RCC 7860 (cell line): ENCODE results near the gene CCDC33.

ENCODE experiments used
- DNase-seq: peaks from one replicate; pipeline ENCODE4 v3.0.0-alpha.2; 2015; ENCODE audit warnings: low spot score
- FAIRE-seq: peaks from 2 replicates; lab custom pipeline; 2012; peaks lifted over from hg19 to GRCh38; lab: Jason Lieb, UNC

CCDC33 gene

DNA sequence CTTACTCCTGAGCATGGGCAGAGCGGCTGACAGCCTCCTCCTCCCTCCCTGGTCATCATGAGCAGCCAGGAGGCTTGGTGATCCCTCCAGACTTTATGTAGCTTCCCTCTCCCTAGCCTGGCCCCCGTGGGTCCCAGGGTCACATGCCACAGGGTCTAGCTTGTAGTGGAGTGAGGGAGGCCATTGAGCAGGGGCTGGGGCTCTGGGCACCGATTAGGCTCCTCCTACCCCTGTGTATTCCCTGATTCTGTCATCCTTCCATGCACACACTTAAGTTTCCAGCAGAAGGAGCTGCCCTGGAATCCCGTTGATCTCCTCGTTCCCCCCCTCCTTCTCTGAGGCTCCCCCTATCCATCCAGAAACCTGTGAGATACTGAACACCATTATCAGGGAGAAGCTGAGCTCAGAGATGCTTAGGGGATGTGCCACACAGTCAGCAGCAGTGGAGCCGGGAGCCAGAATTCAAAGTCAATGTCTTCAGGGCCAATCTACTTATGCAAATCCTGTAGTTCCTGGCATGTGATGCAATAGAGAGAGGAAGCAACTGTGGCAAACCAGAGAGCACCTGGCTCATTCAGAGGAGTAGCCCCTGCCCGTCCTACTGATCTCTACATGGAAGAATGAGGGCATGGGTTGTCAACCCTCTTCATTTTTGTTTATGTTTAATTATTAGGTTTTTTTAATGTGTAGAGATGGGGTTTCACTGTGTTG, 17.2 kb downstream of the CCDC33 start:
- FAIRE-seq = no peak
- no peak for DNase-seq

DNA sequence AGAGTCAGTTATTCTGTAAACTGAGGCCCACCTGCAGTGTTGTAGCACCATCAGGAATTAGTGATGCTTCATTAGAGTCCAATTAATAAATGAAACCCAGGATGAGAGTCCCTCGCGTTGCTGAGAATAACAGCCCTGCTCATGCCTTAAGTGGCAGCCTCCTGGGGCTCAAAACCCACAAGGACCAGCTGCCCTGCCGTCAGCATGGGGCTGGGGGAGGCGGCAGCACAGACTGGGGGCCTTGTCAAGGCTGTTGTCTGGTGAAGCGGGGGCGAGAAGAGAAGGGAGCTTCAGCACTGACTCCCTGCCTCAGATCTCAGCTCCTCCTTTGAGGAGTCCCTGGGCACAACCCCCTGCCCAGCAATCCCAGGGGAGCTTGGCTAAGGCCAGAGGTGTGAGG, 21.0 kb downstream of the CCDC33 start:
- DNase-seq (no peak), FAIRE-seq (no peak)

DNA sequence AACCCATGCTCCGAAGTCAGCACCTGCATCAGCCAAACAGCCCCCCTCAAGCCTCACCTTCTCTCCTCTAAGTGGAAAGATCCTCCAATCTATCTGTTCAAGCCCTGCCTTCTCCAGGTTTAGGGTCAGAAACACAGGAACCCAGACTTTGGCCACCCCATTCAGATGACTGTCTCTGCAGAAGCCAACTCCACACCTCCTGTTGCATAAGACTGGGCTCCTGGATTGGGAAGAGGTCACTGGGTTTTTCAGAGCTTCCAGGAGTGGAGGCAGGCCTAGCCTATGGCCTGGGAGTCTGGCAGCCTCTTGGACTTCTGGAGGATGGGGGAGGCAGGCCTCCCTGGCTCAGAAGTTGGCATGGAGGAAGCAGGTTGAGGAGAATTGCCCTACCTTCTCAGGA, 21.5 kb downstream of the CCDC33 start:
- DNase-seq (no peak), FAIRE-seq (no peak)

DNA sequence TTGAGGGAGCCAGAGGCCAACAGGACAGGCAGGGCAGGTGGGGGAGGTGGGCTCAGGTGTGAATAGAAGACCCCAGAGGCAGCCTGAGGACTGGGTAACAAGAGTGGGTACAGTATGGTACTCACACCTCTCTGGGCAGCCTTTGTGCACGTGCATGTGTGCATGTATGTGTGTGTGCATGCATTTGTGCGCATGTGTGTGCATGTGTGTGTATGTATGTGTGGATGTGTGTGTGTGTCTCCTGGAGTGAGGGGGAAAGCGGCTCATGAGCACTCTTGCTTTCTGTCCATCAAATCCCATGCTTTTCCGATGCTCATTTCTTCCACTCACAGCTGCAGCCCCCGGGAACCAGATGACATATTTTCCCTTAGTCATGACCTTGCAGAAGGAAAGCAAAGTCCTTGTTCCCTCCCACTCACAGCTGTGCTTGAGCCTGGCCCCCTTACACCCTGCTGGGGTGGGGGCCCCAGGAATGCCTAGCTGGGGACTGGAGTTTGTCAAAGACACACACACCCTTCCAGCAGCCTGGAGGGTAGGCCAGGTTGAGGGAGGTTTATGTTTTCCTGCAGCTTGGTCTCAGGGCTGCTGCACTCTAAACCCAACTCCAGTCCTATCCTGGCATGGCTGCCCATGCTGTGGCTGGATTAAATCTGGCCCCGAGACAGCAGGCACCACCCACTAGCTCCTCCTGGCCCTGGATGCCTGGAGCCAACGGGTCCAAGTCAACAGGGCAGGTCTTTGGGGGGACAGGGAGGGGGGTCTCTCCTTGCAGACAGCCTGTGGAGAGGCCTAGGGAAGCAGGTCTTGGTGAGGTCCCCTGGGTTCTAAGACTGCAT, 22.5 kb downstream of the CCDC33 start:
- DNase-seq (no peak), FAIRE-seq (no peak)

DNA sequence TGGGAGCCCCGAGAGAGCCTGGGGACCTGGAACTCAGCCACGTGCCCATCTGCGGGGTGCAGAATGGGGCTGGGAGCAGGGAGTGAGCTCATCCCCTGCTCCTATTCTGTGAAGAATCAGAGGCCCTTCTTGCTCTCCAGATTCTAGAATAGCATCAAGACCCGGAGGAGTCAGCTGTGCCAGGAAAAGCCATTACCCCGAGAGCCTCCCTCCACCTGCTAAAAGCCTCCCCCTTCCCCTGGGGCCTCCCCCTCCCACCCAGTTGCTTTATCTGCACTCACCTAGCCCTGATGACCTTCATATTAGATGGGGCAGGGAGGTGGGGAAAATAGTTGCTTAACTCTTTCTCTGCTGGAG, 23.1 kb downstream of the CCDC33 start:
- DNase-seq (no peak), FAIRE-seq (no peak)

DNA sequence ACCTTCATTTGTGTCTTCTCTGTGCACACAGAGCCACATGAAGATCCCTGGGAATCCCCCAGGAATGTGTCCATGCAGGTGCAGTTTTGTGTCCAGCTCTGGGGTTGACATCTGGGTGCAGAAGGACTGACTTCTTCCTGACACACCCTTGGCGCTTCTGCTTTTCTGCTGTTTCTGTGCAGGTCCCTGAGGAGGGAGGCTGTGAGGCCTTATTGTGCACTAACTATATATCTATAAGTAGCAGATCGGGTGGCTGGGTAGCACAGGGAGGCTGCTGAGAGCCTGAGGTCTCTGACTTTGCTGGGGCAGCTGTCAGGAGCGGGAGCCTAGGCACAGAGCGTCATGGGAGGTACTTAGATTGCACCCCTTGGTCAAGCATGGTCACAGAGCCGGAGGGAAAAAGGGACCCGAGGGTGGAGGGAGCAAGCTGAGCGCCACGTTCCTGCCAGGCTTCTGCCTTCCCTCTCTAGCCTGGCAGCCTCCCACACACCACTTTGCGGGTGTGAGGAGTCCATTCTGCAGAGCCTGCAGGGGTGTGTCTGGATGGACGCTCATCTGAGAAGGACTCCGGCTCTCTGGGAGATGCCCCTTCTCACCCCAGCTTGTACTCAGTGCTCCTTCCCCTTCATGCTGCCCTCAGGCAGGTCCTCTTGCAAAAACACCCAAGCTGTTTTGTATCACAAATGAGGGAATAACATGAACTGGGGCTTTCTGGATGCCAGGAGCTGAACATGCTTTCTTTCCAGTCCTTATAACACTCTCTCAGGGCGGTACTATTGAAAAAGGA, 23.9 kb downstream of the CCDC33 start:
- FAIRE-seq (no peak), DNase-seq (no peak)

DNA sequence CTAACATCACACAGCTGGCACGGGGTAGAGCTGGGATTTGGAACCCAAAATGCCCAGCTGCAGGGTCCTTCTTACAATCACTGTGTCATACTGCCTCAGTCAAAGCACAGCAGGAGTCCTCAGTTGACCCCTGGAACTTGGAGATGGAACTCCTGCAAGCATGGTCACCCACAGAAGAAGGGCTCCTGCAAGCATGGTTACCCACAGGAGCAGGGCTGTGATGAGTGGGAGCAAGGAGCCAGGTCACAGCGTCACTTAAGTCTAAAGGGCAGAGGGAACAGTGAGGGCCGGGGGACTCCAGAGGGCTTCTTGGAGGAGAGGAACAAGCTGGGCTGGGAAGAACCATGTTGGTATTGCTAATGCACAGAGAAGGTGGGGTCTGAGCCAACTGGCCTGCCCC, 24.9 kb downstream of the CCDC33 start:
- no peak for FAIRE-seq

DNA sequence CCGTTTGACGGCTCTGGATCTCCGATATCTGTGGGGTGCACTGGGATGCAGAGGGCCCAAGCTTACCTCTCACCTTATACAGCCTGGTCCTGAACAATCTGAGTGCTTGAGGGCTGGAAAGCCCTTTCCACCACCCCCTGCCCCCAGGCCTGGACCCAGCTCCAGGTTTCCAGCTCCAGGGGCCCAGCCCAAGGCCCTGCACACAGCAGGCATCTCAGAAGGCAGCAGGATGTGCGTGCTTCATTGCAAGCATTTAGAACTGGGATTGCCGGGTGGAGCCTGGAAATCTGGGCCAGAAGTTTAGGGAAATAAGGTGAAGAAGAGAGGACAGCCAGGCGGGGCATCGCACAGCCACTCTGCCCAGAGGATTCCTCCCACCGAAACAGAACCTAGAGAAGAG, 25.6 kb downstream of the CCDC33 start:
- FAIRE-seq = no peak
- no peak for DNase-seq

More for the DNA sequence above, 24.9 kb downstream of the CCDC33 start:
- DNase-seq = no peak

DNA sequence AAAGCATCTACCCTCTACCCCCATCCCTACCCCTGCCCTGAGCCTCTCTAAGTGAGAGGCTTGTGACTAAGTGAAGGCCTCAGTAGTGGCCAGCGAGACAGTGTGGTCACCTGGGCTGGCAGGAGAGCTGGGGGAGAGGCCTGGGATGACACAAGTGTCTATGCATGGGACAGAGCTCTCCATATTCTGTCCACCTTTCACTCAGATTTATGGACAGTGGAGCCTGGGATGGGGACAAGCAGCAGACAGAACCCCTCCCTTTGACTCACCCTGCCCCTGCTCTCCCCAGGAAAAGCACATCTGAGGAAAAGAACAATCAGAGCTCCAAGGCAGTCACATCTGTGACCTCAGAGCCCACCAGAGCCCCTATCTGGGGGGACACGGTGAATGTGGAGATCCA, 26.0 kb downstream of the CCDC33 start:
- no peak for DNase-seq
- FAIRE-seq = no peak

DNA sequence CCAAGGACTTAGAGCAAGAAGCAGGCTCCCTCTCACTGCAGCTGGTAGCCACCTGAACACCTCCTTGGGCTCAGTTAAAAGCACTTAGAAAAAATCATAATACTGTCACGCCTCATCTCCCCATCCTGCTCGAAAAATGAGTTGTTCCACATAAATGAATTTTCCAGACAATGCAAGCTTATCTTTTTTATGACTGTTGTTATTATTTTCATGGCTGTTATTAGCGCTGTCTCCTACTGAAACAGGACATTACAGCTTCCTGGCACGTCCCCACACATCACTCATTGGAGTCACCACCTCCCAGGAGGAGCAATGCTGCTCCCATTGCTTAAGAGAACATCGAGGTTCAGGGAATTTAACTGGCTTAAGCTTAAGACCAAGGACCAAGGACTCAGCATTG, 26.5 kb downstream of the CCDC33 start:
- no peak for FAIRE-seq
- no peak for DNase-seq

DNA sequence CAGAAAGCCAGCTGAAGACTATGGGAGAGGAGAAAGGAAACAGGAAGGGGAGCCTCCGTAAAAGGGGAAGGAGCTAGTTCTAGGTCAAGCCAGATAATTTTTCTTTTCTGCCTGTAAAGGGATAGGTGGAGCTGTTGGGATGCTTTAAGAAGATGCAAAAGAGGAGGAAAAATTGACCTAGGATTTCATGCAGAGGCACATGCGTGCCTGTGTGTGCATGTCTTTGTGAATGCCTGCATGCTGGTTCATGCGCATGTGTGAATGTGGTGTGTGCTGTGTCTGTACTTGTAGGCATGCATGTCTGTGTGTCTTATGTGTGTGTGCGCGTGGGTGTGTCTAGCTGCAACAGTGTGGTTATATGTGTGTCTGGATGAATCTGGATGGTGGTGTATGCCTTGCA, 27.3 kb downstream of the CCDC33 start:
- FAIRE-seq (no peak), DNase-seq (no peak)

DNA sequence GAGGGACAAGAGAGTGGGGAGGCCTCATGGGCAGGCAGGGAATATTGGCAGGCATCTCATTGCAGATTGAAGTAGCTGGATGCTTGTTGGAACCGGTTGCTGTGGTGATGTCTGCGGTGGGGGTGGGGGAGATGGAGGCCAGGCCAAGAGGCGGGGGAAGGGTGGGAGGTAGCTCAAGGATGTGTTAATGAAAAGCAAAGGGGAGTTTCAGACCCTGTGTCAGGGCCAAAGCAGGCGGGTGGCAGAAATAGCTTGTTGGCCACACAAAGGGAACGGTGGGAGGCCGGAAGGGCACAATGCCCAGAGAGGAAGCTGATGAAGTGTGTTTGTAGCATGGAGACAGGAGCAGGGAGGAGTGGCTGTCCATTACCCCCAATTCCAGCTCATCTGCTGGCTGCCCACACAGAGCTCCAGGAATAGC, 28.0 kb downstream of the CCDC33 start:
- DNase-seq = no peak
- no peak for FAIRE-seq

DNA sequence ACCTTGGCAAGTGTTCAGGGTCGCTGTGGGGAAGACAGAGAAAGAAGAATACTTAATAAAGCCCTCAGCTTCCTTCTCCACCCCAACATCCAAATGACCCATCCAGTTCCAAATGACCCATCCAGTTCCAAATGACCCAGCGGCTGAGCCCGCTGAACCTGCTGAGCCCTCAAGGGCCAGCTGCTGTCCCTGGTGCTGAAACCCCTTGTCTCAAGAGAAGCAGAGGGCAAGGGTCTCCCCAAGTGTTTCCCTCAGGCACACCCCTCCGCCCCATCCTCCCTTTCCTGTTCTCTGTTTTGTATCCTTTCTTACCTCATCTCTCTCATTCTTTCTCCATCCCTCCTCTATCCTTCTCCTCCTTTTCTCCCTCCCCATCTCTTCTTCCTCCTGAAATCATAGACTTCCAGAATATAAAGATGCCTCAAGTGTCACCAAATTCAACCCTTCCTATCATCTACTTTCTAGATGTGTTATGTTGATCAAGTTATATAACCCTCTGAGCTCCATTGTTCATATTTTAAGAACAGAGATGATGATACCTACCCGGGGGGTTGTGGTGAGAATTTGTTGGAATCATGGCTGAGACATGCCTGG, 29.0 kb downstream of the CCDC33 start:
- no peak for FAIRE-seq
- no peak for DNase-seq

DNA sequence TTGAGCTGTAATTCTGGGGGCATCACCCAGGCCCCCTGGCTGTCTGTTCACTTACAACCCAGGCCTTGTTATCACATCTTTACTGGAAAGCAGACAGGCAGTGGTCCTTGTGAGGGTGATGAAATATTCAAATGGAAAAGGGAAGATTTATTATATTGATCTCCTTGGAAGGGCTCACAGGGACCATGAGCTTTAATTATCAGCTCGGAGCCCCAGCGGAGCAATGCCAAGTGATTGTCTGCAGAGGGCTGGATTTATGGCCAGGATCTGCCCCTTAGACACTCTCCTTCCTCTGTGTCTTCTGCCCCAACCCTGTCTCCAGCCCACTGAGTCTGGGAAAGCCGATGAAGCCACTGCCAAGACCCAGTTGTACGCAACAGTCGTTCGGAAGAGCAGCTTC, 31.9 kb downstream of the CCDC33 start:
- no peak for FAIRE-seq
- no peak for DNase-seq

DNA sequence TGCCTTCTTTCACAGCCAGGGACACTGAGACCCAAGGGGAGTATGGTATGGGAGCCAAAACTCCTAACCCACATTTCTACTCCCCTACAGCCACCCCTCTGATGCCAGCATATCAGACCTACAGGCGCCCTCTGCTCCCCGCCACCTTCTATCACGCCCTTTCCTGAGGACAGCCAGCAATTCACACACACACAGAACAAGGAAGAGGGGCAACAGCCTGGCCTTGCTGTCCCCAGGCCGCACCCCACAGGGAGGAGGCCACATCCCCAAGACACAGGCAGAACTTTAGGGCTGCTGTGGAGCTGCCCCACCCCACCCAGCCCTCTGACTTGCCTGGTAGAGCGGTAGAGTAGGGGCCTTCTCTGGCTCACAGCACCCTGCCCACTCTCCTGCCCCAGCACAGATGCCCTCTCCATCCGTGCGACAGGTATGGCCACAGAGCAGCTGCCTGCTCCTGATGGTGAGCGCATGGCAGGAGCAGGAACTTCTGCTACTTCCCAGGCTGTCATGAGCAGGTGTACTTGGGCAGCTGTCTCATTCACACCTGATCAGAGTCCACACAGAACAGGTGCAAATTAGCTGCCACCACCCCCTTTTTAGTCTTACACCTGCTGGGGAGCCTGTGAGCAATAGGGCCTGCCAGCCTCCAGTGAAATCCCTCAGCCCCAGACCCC, 33.4 kb downstream of the CCDC33 start:
- DNase-seq (no peak), FAIRE-seq (no peak)

DNA sequence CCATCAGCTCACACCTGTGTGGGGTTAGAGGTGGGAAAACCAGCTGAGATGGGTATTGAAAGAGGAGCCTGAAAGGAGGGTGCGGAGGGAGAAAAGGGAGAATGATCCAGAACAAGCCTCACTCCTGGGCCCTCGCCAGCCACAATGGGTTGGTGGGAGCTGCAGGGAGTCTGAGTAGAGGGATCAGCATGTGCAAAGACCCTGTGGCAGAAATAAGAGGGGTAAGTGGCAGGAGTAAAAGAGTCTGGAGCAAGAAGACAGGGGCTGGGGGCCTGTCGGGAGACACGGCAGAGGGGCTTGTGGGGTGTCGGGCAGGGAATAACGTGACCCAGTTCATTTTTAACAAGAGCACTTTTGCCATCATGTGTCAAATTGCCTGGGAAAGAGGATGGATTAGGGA, 34.0 kb downstream of the CCDC33 start:
- FAIRE-seq (no peak), DNase-seq (no peak)

DNA sequence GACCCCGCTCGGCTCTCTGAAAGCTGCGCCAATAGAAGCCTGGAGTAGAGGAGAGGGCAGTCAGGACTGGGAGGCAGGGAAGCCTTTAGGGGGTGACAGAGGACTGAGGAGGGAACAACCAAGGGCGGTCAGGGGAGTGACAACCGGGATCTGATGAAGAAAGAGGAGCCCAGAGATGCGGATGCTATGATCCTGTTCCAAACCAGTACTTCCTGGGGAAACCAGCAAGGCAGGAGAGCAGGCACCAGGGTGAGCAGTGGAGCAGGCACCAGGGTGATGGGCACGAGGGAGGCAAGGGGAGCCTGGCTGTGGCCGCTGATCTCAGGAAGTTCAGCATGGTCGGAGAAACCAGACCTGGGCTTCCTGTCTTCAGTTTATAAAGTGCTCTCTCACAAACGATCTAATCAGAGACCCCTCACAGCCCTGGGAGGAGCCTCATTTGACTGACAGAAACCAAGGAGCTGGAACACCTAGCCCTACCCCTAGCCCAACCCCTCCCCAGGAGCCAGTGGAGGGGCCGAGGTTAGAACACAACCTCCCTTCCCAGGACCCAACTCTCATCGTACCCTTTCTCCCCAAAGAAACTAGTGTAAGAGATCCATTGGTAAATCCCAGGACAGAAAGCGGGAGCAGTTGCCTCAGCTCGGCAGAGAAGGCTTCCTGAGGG, 34.9 kb downstream of the CCDC33 start:
- FAIRE-seq = no peak
- DNase-seq = no peak

DNA sequence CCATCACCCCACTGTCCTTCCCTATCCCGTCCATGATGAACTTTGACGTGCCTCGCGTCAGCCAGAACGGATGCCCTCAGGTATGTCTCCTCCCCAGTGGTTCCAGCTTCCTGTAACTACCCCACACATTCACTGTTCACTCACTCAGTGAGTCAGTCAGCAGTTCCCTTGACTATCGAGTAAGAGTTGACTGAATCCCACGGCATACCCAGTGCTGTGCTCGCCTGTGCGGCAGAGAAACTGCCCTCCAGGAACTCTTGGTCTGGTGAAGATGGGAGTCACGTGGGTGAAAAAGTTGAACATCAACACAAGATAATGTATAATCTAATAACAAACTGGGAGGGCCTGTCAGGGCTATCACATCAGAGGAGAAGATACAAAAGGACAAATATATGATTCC, 36.7 kb downstream of the CCDC33 start:
- FAIRE-seq (no peak), DNase-seq (peak; percentile 56)

DNA sequence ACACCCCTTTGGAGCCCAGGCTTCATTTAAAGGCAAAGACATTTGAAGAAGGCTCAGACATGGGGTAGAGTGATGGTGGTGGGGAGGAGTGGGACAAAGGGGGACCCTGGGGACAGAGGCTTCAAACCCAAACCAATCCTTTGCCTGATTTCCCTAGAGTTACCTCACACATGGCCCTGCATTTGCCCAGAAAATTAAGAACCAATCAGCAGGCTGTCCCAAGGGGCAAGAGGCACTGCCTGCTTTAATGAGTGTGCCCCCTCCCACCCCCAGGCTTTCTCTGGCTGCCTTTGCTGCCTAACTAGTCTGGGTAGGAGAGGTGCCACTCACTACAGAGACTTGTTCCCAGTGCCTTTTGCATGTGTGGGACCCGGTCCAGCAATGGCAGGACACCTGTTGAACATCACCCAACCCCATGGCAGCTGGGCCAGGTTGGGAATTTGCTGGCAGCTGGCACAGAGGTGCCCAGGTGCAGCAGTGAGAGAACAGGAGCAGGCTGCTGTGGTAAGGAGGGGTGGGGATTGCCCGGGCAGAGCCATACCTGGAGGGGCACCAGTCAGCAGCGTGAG, 38.4 kb downstream of the CCDC33 start:
- no peak for FAIRE-seq
- DNase-seq = no peak

DNA sequence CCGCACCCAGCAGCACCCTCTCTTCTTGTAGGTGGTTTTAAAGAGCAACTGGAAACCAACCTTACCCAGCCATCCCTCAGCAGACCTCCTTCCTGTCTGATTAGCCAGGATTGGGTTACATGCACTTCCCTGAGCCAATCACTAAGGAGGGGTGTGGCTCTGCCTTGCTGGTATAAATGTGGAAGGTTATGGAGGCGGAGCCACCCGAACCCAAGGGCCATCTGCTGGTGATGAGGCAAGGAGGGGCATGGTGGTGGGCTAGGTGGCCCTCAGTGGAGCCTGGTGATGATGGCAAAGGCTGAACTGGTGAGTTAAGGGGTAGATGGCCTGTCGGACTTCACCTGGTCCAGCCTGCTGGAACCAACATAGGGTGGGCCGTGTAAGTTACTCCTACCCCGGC, 39.8 kb downstream of the CCDC33 start:
- no peak for FAIRE-seq
- no peak for DNase-seq
